Kidney epithelial cell (primary cell): ENCODE data around the gene DPP6. TPM values are rescaled to one million over a fixed set of nuclear protein-coding genes. Genes with fewer than 3 reads are reported as not detected.

Source experiments
- DNase-seq: peaks from one replicate; pipeline ENCODE4 v3.0.0-alpha.2; 2010; ENCODE audit warnings: low read depth
- H3K27me3 ChIP-seq: 2 replicates; pipeline ENCODE4 v1.6.0; 2011; ENCODE audit warnings: low read length; ENCODE audit not compliant: control insufficient read depth, insufficient read depth
- H3K36me3 ChIP-seq: 2 replicates; pipeline ENCODE4 v1.5.1; 2011; ENCODE audit warnings: low read length; ENCODE audit not compliant: control insufficient read depth, insufficient read depth
- H3K4me3 ChIP-seq: 2 replicates; pipeline ENCODE4 v1.5.1; 2011; ENCODE audit warnings: low read depth, mild to moderate bottlenecking, control low read depth, low read length
- total RNA-seq: library from RNA; depleted of rRNA; stranded (reverse); fragments of >200 nt; gene quantifications from 2 replicates; pipeline ENCODE4 v1.2.3, GENCODE V29; 2015
- TF ChIP-seq, protein P1 (sequence below): IDR thresholded peaks from 2 replicates; pipeline ENCODE4 v1.5.1; 2011; ENCODE audit warnings: mild to moderate bottlenecking, moderate library complexity, low read length, control low read depth, inconsistent platforms; ENCODE audit not compliant: insufficient read depth, poor library complexity, severe bottlenecking

DPP6 gene
- total RNA-seq, 1 donor from 2014 or later: 0.84 TPM

- Histone ChIP-seq H3K27me3 (peaks cover 4% of the 10 kb centered on the region), H3K36me3 (no peaks in the 10 kb centered on the region), H3K4me3 (no peak overlapping the region)
- no peak for DNase-seq
- TF ChIP-seq, protein P1, sequence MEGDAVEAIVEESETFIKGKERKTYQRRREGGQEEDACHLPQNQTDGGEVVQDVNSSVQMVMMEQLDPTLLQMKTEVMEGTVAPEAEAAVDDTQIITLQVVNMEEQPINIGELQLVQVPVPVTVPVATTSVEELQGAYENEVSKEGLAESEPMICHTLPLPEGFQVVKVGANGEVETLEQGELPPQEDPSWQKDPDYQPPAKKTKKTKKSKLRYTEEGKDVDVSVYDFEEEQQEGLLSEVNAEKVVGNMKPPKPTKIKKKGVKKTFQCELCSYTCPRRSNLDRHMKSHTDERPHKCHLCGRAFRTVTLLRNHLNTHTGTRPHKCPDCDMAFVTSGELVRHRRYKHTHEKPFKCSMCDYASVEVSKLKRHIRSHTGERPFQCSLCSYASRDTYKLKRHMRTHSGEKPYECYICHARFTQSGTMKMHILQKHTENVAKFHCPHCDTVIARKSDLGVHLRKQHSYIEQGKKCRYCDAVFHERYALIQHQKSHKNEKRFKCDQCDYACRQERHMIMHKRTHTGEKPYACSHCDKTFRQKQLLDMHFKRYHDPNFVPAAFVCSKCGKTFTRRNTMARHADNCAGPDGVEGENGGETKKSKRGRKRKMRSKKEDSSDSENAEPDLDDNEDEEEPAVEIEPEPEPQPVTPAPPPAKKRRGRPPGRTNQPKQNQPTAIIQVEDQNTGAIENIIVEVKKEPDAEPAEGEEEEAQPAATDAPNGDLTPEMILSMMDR: no peak
Measured at GRCh38 chr7:154795014-154795413, 742.8 kb downstream of the DPP6 start.

GRCh38 chr7:154795437-154795836 is 743.2 kb downstream of the DPP6 start:
- H3K27me3 ChIP-seq: peaks cover 4% of the 10 kb centered on the region
- no peak overlapping the region for H3K4me3 ChIP-seq
- H3K36me3 ChIP-seq: no peaks in the 10 kb centered on the region
- DNase-seq: no peak
- TF ChIP-seq, protein P1: no peak

DNA sequence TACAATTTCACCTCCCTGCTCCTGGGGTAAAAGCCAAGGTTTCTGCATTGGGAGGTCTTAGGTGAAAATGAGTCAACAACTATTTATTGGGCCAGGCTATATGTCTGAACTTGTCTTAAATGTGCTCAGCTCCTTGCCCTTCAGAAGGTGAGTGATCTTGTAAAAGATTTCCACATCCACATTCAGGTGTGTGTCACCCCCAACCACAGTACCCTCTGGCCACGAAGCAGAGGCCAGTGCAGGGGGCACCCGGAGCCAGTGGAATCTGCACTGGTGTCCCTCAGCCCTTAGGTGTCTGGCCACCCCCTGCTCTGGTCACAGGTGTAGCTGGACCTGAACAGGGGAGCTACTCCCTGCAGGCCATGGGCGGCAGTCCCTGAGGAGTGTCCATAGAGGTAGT is 752.3 kb downstream of the DPP6 start:
- TF ChIP-seq, protein P1: no peak
- no peak for DNase-seq
- Histone ChIP-seq H3K27me3 (no peaks in the 10 kb centered on the region), H3K4me3 (no peak overlapping the region), H3K36me3 (no peaks in the 10 kb centered on the region)

DNA sequence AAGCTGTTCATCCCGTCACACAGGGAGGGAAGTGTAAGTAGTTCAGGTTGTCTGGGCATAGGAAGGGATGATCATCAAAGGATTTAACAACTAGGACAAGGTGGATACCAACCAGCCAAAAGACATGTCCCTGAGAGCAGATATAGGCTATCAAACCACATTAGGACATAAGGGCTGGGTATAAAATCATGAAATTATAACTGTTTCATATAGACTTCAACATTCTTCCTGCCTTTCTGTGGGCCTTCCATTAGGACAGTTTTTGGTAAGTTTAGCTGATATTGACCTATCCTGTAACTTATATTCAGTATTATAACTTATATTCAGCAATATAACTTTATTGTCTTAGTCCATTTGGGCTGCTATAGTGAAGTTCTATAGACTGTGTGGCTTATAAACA is 759.8 kb downstream of the DPP6 start:
- DNase-seq: no peak
- no peaks in the 10 kb centered on the region for H3K36me3 ChIP-seq
- H3K27me3 ChIP-seq: no peaks in the 10 kb centered on the region

DNA sequence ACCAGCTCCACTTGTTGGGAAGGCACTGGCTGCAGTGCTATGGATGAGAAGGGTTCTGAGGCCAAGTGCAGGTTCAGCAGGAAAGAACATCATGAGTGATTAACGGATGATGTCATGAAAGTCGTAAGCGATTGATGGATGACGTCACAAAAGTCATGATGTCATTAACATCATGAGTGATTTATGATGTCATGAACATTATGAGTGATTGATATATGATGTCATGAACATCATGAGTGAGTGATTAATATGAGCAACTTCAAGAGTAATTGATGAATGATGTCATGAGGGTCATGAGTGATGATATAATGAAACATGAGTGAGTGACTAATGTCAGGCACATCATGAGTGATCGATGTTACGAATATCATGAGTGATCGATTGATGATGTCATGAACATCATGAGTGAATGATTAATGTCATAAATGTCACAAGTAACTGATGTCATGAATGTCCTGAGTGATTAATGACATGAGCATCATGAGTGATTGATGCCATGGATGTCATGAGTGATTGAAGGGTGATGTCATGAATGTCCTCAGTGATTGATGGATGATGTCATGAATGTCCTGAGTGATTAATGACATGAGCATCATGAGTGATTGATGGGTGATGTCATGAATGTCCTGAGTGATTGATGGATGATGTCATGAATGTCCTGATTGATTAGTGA is 765.2 kb downstream of the DPP6 start:
- H3K4me3 ChIP-seq: no peak overlapping the region
- no peaks in the 10 kb centered on the region for H3K36me3 ChIP-seq
- no peak for DNase-seq
- TF ChIP-seq, protein P1: no peak
- H3K27me3 ChIP-seq: no peaks in the 10 kb centered on the region

More for the DNA sequence above, 759.8 kb downstream of the DPP6 start:
- H3K4me3 ChIP-seq: no peak overlapping the region
- TF ChIP-seq, protein P1: no peak

DNA sequence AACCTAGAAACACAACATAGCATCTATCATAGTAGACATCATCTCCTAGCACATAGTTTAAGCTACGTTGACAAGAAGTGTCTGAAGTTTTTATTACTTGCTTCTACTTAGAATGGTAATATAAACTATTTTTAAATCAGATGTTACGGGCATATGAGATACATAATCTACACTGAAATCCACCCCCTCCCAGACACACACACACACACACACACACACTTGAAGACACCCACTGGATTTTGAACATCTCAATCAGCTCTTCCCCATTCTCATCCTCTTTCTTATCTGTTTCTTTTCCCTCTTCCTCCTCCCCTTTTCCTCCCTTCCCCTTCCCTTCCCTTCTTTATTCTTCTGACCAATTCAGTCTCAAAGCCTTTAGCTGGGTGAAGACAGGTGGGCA is 774.8 kb downstream of the DPP6 start:
- DNase-seq: no peak
- TF ChIP-seq, protein P1: no peak
- no peak overlapping the region for H3K4me3 ChIP-seq
- no peaks in the 10 kb centered on the region for H3K36me3 ChIP-seq
- no peaks in the 10 kb centered on the region for H3K27me3 ChIP-seq
